HG03439 (cell line): Measurements from ENCODE around the gene UGT1A7.

Experiments
- ATAC-seq: cut with Tn5 transposase; IDR thresholded peaks from one replicate; pipeline ENCODE4 v1.9.1; 2021; ENCODE audit warnings: mild to moderate bottlenecking, moderate library complexity; ENCODE audit not compliant: unreplicated experiment

Gene UGT1A7

DNA sequence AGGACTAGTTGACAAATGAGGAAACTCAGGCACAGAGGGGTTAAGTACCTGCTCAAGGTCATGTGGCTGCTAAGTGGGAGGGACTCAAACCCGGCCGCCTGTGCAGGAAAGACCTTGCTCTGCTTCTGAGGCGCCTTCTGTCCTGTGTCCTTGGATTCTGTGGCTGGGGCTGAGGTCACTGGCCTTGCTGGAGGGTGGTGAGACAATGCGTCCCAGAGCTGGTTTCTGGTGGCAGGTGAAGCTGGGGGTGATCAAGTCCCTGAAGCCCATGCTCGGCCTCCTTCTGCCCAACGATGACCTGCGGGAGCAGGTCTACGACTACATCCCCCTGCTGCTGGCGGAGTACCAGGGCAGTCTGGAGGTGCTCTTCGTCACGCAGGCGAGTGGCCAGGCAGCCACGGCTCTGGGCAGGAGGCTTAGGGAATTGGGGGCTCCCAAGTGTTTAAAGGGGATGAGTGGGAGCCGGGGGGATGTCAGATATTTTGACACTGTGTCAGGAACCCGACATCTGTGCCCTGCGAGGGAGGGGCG, 112.5 kb downstream of the UGT1A7 start:
- no peak for ATAC-seq

DNA sequence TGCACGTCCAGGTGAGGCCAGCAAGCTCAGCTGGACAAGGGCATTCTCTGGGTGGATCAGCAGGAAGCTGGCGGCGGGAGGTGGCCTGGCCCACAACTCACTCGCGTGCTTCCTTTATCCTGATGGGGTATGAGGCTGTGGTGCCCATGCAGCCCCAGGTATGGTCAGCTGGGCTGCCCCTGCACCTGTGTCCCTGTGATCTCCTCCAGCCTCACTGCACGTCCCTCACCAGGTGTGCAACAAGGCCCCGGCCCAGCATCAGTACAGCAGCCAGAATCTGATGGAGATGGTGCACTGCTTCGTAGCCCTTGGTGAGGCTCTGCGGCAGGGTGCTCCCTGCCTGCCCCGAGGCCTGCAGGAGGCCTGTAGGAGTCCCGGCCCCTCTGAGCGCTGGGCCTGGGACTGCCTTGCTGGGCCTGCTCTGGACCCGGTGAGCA, 114.1 kb downstream of the UGT1A7 start:
- ATAC-seq = no peak

DNA sequence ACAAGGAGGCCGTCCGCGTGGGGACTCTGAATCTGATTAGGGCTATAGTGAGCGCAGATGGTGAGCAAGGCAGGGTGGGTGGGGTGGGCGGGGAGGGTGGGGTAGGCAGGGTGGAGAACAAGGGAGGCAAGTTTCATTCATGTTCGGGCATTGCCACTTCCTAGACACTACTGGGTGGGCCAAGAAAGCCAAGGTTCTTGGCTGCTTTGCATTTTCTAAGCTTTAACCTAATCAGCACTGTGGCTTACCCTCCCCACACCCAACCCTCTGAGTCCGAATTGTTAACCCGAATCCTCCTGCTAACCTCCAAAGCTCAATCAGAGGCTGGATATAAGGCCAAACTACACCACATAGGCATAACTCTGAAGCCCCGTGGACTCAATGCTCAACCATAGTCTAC, 114.6 kb downstream of the UGT1A7 start:
- no peak for ATAC-seq

DNA sequence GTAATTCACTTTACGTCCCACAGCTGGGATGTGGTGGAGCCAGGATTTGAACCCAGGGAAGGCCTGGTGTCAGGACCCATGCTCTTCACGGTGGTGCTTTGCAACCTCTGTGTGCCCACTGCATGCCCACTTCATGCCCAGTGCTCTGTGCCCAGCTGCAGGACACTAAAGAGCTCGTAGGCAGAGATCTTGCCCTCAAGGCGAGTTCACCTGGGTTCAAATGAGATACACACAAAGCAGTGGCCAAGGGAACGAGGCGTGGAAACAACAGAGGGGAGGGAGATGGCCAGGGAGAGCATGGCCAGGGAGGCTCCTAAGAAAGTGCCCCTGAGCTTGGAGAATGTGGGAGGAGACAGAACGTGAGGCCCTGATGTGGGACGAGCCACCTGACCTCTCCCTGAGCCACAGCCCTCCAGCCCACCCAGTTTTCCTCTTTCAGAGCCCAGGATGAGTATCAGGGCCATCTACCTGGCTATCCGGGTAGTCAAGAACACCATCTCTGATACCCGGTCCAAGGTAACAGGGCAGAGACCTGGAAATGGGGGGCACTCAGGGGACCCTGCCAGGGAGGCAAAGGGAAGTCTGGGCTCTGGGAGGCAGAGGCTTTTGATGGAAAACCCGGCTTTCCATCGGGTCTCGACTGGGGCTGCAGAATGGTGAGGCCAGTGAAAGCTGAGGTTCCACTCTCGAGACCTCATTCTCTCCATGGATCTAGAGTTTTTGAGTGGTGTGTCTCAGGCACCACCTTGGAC, 116.8 kb downstream of the UGT1A7 start:
- no peak for ATAC-seq

DNA sequence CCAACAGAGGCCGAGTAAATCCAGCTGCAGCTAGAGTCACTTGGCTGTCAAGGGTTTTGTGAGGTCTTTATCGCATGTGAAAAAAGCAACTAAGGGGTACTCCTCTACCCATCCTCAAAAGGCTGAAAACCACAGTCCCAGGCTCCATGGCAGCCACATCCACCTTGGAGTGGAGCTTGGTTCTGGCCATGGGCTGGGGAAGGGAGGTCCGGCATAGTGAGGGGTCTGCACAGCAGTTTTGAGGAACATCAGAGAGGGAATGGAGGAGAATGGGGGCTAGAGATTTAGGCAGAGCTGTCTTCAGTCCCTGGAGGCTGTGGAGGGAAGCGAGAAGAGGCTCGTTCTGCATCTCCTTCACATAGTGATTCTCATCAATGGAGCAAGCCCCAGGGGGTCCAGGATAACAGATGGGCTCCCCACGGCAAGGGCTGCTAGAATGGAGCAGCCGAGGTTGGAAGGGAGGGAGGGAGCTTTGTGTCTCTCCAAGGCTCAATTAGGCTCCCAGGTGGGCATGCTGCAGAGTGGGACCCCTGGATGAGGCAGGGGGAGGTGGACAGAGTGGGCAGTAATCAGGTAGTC, 117.5 kb downstream of the UGT1A7 start:
- ATAC-seq = no peak

DNA sequence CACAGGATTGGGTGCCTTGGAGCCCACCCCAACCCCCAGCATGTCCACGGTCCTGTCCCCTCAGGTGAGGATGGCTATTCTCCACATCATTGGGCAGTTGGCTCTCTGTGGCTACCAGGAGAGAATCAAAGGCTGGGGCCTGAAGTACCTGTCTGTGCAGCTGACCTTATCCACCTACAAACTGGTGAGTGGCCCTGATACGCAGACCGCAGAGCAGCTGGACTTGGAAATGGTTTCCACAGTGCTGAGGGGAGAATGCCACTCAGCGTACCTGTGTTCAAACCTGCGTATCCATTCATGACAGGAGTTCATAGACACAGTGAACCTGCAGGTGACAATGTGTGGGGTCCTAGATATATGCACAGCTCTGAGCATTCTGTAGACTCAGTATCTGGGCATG, 118.0 kb downstream of the UGT1A7 start:
- no peak for ATAC-seq

DNA sequence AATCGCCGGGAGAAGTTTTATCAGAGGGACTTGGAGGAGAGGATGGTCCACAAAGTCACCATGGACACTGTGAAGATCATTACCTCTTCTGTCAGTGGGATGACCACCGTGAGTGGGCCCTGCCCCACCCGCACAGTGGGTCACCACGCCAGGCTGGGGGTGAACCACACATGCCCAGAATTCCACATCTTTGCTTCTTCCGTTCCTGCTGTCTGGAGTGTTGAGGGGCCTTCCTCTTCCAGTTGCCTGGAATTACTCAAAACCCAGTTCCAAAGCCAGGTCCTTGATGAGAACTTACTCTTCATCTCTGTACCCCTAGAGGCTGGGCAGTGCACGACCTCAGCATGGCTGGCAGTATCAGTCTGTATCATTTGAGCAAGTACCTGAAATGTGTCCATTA, 118.5 kb downstream of the UGT1A7 start:
- no peak for ATAC-seq

DNA sequence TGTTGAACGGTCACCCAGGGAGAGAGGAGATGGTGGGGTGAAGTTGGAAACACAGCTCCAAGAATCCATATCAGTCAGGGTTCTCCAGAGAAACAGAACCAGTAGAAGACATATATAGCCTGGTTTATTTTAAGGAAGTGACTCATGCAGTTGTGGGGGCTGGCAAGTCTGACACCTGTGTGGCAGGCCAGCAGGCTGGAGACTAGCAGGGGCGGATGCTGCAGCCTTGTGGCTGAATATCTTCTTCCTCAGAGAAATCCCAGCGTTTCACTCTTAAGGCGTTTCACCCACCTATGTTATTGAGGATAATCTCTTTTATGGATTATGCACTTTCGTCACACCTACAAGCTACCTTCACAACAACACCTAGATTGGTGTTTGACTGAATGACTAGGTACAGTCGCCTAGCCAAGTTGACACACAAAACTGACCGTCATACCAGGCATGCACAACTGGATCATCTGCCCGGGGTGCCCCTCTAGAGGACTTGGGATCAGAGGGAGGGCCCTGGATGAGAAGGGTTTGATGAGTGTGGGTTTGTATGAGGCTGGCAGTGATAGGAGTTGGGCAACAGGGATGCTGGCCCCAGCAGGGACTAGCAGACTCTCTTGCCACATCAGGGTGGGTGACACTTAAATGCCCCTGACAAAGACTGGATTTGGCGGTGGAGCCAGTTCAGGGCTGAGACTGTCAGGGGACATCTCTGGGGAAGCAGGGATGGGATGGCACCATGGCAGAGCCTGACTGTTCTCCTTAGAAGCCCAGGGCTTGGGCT, 119.8 kb downstream of the UGT1A7 start:
- no peak for ATAC-seq

DNA sequence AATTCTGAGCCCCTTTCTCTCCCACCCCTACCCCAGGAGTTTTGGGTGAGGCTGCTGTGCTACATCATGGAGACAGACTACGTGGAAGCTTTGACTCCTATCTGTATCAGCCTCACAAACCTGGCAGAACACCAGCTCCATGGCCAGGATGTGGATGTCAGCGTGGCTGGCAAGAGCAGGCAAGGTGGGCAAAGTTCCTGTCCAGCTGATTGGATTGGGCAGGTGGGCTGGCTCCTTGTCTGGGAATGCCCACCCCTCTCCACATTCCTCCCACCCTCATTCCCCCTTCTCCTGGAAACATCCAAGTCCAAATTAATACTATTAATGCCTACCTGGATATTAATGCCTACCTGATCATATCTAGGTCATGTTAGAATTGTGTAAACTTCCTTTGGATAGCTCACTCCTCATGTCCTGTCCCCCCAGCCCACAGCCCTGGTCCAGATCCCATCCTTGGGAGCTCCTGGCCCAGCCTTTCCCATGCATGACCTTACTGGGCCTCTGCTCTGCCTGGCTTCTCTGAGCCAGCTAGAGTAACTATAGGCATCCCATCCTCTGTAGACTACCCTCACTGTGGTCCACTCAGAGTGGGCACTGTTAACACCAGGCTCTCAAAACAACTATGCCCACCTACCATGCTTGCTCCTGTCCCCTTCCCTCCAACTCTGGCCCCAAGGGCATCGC, 120.6 kb downstream of the UGT1A7 start:
- ATAC-seq = no peak

DNA sequence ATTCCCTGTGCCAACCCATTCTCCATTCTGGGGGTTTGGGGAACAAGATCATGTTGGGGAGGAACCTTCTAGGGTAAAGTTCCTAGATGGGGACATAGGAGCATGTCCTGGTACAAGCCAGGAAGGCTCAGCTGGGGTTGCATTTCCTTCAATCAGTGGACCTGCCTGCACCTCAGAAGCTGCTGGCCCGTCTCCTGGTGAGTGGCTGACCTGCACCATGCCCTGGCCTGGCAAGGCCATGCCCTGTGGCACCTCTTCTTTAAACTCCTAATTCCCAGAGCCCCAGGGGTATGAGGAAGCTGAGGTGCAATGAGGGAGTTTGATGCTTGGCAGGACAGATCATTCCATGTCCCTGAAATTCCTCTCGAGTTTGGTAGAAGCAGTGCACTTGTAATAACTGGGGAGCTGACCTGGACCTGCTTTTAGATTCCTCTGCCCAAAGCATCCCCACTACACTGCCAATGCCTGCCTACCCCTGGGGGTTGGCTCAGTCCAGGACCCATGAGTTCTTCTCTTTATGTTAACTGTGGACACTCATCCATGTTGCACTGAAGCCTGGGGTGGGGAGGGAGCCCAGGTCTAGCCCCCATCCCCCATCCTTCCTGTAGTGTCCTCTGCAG, 121.7 kb downstream of the UGT1A7 start:
- no peak for ATAC-seq

DNA sequence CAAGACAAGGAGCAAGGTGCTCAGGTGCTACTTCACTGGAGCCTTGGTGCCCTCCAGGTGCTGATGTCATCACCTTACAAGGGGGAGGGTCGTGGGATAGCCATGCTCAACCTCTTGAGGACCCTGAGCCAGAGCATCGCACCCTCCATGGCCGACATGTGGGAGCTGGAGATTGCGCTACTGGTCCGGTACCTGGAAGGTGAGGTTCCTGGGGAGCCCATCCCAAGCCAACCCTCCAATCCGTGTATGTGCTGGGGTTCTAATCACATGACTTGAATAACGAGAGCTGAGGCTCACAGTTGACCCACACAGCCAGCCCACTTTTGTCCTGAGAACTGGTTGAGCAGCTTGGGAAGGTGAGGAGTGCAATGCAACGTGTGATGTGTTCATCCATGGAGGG, 122.3 kb downstream of the UGT1A7 start:
- no peak for ATAC-seq

DNA sequence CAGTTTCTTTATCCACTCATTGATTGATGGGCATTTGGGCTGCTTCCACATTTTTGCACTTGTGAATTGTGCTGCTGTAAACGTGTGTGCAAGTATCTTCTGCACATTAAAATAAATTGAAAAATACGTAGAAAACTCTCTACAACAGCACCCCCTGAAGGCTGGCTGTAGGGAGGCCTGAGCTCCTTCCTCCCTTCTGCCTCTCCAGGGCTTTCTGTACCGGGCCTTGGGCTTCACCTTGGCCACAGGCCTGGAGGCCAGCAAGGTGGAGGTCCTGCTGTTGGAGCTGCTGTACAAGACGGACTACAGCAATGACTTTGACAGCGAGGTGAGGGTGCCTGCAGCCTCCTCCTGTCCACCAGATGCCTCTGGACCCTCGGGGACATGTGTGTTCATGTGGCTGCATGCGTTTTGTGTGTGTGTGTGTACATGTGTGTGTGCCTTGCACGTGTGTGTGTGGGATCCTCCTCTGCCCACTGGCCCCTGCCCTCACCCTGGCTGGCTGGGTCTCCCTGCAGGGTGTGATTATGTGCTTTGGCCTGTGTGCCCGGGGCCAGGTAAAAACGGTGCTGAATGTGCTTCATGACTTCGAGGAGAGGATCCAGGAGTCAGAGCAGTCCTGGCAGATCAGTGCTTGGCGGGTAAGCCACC, 125.6 kb downstream of the UGT1A7 start:
- ATAC-seq = no peak

DNA sequence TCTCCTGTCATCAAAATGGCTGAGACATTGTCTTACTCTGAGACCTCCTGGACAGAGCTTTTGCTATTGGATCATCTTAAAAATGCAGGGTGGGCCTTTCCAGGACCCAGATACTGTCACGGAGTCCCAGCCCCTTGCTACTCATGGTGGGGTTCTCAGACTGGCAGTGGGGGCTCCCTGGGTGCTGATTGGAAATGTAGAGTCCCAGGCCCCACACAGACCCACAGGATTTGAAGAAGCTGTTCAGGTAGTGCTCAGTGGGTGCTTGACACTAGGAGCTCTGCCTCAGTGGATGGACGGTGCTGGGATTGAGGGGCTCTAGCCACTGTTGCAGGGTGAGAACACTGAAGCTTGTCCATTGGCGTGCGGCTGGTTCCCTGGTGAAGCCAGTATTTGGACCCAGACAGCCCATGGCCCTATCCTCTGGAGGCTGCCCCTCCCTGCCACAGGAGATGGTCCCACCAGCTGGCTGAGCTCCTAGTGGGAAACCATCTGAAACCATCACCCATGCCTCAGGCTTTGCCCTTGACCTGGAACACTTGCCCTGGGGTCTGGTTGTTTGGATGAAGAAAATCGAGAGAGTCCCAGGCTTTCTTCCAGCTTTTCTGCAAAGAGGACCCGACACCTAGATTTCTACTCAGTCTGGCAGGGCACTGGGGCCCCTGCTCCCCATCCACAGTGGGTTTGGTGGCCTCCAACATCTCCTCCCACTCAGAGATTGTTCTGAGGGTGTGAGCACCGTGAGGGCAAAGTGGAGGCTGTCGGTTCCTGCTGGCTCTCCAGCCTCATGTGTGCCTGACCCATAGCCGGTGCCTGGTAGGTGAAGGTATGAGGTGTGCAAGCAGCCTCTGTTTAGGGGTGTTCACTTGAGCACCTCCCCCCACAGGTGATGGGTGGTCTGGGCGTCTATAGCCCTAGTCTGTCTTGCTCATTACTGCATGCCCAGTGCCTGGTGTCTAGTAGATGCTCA, 126.5 kb downstream of the UGT1A7 start:
- ATAC-seq = no peak

DNA sequence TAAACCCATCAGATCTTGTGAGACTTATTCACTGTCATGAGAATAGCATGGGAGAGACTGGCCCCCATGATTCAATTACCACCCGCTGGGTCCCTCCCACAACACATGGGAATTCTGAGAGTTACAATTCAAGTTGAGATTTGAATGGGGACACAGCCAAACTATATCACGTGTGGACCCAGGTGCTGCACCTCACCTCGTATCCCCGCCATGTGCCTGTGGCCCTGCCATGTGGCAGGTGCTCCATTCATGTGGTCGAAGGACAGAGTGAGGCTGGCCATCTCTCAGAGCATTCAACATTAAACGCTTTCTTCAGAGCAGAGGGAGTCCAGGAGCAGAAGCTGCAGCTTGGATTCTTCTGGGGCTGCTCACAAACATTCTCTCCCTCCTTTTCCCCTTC, 128.7 kb downstream of the UGT1A7 start:
- no peak for ATAC-seq

DNA sequence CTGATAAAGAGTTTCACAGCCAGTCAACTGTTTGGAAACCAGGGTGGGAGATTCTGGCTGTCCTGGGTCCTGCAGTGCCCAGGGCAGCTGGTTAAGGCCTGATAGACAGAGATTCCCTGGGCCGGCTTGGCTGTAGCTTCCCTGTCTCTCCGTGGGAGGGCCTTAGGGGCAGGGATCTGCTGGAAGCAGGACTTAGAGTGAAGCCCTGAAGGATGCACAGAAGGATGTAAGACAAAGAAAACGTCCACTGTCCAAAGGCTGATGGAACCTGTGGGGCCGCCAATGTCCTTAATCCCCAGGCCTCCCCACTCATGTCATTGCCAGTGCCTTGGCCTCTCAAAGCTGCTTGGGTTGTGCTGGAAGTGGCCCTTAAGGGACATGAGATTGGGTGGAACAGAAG, 129.4 kb downstream of the UGT1A7 start:
- no peak for ATAC-seq

DNA sequence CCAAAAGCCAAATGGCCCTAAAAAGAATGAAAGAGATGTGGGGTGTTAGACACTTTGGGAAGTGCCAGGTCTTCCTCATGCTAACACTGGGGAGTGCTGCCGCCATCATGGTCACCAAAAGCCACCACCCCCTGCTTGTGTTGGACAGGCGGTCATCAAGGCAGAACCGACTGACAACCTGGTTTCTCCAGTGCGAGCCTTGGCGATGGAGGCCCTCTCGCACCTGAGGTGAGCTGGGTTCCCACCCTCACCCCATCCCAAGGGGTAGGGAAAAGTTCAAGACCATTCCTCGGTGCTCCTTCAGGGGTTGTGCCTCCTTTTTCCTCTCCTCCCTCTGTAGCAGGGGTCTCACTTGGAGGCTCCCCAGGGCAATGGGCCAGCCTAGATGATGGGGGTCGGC, 130.0 kb downstream of the UGT1A7 start:
- no peak for ATAC-seq

DNA sequence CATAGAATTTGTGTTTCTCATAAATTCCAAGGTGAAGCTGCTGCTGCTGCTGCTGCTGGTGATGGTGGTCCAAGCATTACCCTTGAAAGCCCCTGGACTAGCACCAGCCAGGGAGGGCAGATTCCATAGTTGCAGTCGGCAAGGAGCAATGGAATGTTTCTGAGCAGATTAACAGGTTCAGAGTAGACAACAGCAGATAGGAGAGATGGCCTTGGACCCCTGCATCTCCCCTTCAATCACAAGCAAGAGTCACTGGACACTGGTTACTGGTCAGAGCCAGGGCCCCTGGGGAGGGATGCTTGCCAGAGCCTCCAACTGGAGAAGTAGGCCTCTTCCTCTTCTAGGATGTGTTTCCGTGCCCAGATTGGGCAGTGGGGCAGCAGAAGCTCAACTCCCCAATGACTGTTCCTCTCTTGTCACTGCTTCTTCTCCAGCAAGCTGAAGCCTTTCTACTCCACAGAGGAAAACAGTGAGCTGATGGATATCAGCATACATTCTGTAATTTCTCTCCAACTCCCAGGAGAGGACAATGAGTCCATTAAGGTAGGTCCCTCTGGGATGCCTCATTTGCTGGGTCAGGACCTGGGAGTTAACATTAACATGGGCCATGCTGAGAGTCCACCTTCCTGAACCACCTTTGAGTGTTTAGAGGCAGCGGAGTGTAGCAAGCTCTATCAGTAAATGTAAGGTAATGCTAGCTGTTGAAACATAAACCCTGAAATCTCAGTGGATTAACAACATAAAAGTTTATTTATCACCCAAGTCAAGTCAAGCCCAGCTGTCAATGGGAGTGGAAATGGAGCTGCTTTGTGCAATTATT, 131.7 kb downstream of the UGT1A7 start:
- ATAC-seq = no peak
